Measurements from ENCODE around the gene HRH3.

Gene HRH3

GRCh38 chr20:62243906-62244515 lies 23.9 kb upstream of the HRH3 start:
- DNase-seq = no peak

DNA sequence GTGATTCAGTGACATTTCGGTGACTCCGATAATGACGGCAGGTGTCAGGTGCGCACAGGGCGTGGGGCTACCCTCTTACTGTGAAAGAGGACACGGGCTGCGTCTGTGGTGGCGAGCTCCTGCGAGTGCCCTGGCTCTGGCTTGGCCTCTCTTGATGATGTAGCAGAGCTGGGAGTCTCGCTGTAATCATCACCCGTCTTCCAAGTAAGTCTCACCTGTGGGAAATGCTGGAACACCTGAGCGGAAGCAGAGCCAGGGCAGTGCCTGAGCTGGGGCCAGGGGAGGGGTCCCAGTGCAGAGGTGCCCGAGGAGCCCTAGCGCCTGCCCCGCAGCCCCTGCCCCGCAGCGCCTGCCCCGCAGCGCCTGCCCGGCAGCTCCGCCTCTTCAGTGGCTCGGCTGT lies 23.0 kb upstream of the HRH3 start:
- no peak for DNase-seq

- no peak for DNase-seq
Measured at GRCh38 chr20:62242176-62242575, 22.1 kb upstream of the HRH3 start.

- DNase-seq = no peak
Measured at GRCh38 chr20:62241506-62241905, 21.4 kb upstream of the HRH3 start.

DNA sequence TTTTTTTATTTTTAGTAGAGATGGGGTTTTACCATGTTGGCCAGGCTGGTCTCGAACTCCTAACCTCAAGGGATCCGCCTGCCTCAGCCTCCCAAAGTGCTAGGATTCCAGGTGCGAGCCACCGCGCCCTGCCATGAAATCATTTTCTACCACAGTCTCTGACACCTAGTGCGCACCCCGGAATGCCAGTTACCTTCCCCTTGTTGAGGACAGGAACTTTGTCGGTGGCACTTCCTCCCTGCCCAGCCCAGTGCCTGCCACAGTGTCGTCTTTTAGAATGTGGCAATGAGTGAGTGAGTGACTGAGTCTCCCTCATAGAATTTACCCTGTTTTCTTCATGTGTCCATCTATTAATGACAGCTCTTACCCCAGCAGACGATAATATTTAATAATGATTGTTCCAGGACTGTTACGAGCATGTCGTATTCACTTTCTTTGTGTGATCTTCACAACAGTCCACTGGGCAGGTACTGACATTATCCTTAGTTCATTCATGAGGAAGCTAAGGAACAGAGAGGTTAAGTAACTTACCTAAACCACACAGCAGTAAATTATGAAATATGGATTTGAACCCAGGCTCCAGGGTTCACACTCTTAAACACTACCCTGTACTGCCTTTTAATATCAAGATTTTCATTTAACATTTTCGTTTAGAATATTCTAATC lies 20.1 kb upstream of the HRH3 start:
- no peak for DNase-seq

DNA sequence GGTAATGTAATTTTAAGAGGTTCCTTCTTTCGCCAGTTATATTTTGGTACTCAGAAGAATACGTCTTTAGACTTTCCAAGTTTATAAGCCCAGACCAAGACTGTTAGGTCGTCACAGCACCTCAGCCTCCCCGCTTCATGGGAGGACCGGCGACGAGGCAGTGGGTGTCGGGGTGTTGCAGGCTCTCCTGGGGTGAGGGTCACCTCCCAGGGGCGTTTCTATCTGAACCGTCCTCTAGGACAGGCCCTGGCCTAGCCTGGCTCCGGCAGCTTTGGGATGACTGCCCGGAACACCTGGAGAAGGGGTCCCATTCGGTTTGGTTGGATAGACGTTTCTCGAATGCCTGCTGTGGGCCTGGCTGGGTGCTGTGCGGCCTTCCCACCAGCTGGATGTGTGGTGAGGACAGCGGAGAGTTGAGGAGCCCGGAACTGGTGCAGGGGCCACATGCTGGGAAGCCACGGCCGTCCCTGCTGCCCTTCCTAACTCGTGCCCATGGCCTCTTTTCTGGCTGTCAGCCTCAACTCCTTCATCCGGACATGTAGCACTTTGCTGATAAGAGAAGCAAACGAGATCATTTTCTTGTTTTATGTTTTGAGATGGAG lies 19.3 kb upstream of the HRH3 start:
- no peak for DNase-seq

DNA sequence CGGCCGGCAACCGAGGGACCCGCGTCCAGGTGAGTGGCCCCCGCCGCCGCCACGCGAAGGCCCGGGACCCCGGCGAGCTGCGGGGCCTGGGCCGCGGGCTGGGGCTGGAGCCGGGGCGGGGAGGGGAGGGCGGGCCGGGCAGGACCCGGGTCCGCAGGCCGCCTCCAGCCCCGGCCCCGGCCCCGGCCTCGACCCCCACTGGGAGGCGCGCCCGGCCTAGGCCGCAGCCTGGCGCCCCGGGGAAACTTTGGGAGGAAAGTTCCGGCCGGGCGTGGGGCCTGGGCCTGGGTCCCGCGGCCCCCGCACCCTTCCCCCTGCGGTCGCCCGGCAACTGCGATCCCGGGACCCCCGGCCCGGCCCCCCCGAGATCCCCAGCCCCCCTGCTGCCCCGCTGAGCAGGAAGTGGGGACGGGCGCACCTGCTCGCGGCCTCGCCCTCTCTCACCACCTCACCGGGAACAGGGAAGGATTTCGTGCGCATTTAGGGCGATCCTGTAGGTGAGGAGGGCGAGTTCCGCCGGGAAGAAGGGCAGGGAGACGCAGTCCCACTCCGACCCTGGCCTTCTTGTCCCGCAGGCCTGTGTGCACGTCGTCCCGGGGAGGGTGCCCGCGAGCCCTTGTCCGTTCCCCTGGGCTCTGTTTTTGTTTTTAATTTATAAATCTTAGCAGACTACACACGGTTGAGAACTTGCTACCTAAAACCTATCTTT lies 18.6 kb upstream of the HRH3 start:
- DNase-seq = no peak

- peak; percentile 94 for DNase-seq
Measured at GRCh38 chr20:62237801-62238568, 17.9 kb upstream of the HRH3 start, which contains the start of gene OSBPL2. TSS of gene OSBPL2 (plus strand) at chr20:62238521. CDS start at chr20:62256185, 17,664 bp downstream.

- no peak for DNase-seq
Measured at GRCh38 chr20:62237514-62237800, 17.4 kb upstream of the HRH3 start.

- DNase-seq = no peak
Measured at GRCh38 chr20:62236766-62237513, 16.9 kb upstream of the HRH3 start.

GRCh38 chr20:62236200-62236599 lies 16.1 kb upstream of the HRH3 start:
- no peak for DNase-seq

DNA sequence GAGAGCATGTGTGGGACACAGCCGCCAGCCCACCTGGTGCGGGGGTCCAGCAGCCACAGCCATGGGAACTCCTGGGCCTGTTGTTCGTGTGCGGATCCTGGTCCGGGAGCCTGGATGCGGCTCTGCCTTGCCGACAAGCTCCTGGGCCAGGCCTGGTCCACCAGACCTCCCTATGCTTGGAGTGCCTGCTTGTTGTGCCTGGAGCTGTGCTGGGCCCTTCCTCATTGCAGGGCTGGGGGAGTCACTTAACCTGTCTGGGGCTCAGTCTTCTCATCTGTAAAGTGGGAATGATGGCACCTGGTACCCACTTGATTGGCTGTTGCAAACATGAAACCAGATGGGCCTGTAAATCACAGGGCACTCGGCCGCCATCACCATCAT lies 15.7 kb upstream of the HRH3 start:
- DNase-seq = no peak

DNA sequence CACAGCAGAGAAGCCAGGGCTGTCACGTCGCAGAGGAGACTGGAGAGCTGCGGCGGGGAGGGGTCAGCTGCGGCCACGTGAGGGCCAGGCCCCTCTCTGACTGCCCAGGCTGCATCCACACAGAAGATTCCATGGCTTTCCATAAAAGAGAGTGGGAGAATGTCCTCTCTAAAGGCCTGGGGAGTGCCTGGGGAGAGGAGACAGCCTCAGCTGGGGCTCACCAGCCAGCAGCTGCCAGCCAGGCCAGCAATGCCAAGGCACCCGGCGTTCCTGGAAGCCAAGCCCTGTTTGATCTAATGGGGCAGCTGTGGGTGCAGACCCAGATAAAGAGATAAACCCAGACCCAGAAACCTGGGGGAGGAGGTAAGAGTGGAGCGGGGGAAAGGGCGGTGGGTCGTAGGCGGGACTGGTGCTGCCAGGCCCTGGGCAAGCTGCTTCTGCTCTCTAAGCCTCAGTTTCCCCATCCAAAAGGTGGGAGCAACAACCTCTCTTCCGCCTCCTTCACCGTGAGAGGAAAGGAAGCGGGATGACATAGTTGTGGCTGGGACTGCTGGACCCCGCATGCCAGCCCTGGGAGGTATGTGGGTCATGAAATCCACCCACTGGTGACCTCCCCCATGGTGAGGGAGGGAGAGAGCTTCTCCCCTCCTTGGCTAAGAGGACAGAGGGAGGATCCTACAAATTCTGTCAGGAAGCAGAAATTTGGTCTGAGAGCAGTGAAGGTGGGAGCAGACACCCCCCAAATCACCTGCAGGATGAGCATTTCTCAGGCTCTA lies 15.1 kb upstream of the HRH3 start:
- DNase-seq = no peak

DNA sequence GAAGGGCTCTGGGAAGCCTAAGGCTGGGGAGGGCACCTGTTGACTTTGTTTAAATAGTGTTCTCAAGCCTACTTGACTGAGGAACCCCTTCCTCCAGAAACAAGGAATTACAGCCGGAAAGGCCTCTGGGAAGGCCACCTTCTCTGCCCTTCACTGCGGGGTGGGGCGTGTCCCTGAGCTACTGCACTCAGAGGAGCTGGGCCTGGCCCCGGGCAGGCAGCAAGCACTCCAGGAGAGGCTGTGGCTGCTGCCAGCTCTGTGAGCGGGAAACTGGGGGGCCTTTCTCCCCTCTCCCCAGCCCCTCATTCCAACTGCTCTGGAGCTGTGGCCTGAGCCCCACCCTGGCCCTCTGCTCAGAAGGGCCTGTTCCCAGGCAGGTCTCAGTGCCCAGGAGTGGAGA lies 14.3 kb upstream of the HRH3 start:
- DNase-seq = no peak

GRCh38 chr20:62233684-62234083 lies 13.6 kb upstream of the HRH3 start:
- no peak for DNase-seq

- DNase-seq = no peak
Measured at GRCh38 chr20:62232770-62233645, 12.9 kb upstream of the HRH3 start.

- DNase-seq = no peak
Measured at GRCh38 chr20:62232194-62232593, 12.1 kb upstream of the HRH3 start.

GRCh38 chr20:62231292-62231691 lies 11.2 kb upstream of the HRH3 start:
- DNase-seq = no peak

GRCh38 chr20:62230696-62231095 lies 10.6 kb upstream of the HRH3 start:
- DNase-seq = no peak

DNA sequence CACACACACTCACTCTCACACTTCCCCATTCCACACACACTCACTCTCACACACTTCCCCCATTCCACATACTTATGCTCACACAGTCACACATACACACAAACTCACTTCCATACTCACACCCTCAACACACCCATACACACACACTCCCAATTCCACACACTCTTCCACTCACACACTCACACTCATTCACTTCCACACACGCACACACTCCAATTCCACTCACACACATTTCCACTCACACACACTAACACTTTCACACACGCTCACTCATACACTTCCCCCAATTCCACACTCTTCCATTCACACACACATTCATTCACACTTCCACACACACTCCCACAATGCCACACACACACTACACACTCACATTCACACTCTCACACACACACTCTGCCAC lies 10.2 kb upstream of the HRH3 start:
- DNase-seq = no peak

DNA sequence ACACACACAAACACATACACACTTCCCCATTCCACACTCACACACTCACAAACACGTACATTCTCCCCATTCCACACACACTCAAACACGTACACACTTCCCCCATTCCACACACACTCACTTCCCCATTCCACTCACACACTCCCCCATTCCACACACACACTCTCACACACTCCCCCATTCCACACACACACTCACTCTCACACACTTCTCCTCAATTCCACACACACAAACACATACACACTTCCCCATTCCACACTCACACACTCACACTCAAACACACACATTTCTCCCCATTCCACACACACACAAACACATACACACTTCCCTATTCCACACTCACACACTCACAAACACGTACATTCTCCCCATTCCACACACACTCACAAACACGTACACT lies 9.6 kb upstream of the HRH3 start:
- DNase-seq = no peak

Data from DMS79 (cell line).